HG02642 (cell line): ENCODE results near the gene MYO16.

Experiments
- ATAC-seq: cut with Tn5 transposase; IDR thresholded peaks from one replicate; pipeline ENCODE4 v1.9.1; 2021; ENCODE audit warnings: mild to moderate bottlenecking; ENCODE audit not compliant: unreplicated experiment, poor library complexity

The MYO16 gene

DNA sequence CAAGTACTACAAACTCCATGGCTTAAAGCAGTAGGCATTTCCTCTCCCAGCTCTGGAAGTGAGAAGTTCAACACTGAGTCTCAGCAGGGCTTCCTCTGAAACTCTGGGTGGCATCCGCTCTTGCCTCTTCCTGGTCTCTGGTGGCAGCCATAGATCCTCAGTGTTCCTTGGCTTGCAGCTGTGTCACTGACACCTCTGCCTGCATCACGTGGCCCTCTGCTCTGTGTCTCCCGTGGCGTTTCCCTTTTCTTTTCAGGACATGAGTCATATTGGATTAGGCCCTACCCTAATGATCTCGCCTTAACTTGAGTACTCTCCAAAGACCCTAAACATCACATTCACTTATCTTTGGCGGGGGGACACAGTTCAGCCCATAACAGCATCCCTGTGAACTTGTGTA lies 466.7 kb downstream of the MYO16 start:
- ATAC-seq = no peak

DNA sequence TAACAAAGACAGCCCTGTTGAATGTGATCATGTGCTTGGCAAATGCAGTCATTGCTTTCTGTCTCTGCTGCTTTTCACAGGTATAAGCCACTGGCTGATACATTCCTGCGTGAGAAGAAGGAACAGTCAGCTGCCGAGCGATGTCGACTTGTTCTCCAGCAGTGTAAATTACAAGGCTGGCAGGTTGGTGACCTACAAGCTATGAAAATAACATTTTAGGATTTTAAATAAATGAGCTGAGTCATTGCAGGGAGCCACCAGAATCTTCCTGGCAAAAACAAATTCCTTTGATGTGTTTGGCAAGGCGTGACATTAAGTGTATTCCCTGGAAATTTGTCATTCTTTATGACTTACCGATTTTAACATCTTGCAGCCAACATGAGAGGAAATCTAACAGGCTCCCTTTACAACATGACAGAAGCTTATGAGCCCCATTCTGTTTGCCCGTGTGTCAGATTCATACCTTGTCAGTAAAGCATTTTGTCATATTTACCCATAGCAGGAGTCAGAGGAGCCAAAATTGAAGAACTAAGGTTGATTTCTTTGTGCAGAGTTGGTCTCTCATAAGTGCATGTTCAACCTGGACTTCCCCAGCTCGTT lies 471.4 kb downstream of the MYO16 start:
- ATAC-seq = no peak

DNA sequence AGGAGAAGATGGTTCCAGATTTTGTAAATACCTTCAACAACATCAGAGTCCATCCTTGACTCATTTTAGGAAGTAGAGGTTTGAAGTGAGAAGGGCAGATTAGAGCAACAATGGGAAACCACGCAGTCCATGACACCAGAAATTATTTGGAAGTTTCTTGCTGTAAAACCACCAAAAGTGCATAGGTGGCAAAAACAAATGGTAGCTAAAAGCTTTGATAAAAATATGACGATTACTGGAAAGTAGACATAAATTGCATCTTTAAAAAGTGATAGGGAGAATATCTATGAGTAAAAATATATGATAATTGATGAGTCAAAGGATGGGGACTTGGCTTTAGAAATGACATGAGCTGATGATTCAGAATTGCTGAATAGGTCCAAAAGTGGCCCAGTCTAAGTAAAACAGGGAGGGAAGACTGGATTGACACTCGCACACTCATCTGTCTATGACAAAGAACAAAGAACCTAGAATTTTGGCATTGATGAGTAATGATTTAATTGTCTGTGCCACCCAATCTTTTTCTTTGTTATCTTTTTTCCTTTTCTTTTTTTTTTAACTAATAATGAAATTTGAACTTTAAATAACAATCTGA lies 472.2 kb downstream of the MYO16 start:
- ATAC-seq = no peak

DNA sequence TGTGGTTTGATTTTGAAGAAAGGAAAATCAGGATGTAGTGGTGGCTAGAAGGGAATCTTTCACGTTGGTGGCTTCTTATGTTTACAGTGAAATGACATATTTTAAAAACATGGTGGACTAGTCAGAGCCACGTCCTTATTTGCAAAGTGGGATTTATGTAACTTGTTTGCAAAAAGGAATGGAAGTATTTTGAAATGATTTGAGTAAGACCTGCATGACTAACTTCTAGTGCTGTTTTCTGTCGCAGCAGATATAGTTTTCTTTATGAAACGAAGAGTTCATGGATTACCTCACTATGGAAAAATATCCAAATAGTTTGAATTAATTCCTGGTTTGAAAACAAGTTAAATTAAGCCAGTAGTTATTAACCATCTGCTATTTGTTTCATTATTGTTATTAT lies 476.5 kb downstream of the MYO16 start:
- ATAC-seq = no peak

DNA sequence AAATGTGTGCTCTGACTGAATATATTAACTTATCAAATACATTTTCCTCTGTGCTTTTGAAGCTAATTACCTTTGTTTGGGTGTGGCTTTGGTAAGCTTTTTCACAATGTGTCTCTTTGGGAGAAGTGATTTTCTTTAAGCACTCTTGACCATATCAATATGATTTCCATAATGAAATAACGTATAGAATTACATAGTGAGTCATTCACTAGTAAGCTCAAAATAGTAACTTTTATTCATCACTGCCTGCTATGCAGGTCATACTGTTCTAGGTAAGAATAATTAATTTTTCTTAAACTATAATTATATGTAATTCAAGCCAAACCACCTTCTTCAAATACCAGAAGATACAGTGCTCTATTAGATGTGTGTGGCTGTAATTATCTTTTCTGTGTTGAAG lies 480.7 kb downstream of the MYO16 start:
- no peak for ATAC-seq

DNA sequence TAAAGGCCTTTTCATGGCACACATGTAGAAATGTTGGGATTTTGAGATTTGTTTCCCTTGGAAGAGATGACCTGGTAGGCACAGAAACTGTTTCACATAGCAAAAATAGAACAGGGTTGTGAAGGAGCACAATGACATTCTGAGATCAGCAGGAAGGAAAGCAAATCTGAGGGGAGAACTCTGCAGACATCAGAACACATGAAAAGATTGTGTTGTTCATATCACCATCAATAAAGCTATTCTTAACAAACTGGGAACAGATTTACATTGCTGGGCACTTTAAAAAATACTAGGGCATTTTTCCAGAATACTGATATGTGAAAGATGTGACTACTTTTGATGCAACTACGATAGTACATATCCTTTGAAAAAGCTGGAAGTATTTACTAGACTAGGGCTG lies 481.7 kb downstream of the MYO16 start:
- ATAC-seq = no peak

DNA sequence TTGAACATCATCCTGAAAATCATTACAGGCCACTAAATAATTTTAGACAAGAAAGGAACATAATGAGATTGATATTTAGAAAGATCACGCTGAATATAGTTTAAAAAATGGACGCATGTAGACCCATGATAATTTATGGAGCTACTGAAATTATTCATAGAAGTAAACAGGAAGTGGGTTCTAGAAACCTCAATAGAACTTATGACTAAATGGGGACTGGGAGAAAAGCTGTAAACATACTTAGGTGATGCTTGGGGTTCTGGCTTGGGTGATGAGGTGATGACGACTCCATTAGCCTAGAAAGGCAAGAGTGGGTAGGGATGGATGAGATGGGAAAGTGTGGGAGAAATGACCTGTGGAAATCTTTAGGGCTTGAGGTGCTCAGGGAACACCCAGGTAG lies 484.0 kb downstream of the MYO16 start:
- peak; percentile 72 for ATAC-seq

DNA sequence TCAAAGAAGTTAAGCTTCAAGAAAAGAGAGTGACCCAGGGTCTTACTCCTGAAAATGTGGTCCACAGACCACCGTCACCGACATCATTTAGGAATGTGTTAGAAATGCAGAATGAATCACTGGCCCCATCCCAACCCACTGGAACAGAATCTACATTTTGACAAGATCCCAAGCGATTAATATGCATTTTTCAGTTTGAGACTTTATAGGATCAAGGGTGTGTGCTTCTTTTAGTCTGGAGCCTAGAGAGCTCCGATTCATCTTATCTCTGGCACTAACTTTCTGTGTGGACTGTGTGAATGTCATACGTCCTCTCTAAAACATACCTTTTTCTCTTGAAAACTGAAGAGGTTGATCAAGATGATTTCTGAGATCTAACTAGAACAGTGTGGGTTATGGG lies 484.8 kb downstream of the MYO16 start:
- no peak for ATAC-seq

DNA sequence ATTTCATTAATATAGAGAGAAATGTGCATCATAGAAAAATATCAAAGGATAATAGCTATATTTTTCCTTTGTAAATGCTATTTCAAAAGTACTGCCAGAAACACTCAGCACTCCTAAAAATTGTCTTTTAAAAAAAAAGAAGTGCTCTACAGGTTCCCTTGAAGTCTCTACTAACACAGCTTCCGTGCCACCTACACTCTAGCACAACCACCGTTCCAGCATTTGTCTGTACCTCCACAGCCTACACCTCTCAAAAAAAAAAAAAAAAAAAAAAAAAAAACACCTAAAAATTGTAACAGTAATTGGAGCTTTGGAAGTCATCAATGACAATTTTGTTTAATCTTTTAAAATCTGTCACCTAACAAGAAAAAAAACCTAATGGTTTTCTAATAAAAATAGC lies 485.6 kb downstream of the MYO16 start:
- no peak for ATAC-seq

DNA sequence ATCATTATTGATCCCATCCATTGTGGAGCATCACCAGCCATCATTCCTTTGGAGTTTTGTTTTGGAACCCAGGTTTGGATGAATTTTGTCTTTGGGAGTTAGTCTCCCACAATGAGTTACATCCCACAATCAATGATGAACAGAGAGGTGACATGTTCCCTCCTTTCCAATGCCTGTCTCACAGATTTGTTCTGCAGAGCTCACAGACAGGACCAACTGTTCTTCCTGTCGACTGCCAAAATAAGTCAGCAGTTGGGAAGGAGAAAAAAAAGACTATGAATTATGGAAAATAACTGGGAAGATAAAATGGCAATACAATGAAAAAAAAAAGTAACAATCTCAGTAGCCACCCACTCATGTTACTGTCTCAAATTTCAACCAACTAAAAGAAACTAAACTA lies 489.1 kb downstream of the MYO16 start:
- no peak for ATAC-seq

DNA sequence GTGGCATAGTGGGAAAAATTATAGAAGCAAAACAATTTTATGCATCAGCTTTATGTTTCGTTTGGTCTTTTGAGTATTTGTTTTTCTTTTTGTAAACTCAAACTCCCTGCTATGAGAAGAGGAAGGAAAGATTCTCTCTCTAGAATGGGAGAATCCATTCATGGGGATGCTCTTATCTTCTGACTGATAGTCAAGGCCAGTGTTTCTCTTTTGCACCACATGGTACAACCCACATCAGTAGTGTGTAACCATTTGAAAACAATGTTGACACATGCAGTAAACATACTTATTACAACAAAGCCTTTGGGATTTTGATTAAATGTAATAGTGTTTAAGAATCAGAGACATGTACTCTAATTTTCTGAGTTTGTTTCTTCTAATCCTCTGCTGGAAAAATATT lies 490.5 kb downstream of the MYO16 start:
- no peak for ATAC-seq

DNA sequence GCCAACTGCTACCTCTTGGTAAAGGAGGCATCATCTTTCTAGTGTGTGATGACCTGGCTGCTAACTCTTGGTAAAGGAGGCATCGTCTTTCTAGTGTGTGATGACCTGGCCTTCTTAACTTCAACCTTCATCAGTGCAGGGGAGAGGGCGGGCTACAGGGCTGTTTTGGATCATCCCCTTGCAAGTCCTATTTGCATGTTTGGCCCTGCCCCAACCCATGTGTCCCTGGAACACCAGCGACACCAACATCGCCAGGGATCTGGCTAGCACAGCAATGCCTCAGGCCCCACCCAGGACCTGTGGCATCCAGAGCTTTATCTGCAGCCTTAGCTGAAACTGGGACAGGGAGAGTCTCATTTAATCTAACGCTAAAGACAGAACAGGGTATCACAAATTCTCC lies 492.4 kb downstream of the MYO16 start:
- ATAC-seq = no peak

DNA sequence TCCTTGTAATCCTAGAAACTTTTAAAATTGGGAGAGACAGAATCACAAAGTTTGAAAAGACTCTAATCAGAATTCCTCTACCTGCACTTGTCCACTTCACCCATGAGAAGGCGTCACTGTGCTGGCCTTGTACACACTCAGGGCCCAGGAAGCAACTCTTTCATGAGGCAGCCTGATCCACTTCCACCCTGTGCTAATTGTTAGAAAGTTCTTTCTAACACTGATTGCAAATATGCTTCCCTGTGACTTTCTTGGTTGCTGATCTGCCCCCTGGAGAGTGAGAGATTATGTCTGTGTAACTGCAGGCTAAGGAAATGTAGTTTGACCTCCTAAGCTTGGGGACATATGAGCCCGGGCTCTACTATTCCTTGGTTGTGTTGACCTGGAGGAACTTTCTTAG lies 494.6 kb downstream of the MYO16 start:
- no peak for ATAC-seq

DNA sequence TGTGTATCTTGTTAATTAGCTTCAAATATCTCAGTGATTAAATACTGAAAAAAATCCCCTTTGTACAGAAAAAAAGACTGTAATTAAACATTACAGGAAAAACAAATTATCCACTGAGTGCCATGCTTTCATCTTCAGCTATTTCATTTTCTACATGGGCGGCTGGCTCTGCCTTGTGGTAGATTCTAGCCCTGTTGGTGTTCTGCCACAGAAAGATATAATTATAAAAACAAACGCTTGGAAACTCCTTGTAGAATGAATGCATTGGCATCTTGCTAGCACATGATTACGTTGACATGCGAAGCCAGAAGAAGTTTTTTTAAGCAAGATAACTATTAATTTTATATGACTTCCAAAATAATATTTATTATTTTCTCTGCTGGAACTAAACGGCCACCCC lies 496.8 kb downstream of the MYO16 start:
- ATAC-seq = no peak

DNA sequence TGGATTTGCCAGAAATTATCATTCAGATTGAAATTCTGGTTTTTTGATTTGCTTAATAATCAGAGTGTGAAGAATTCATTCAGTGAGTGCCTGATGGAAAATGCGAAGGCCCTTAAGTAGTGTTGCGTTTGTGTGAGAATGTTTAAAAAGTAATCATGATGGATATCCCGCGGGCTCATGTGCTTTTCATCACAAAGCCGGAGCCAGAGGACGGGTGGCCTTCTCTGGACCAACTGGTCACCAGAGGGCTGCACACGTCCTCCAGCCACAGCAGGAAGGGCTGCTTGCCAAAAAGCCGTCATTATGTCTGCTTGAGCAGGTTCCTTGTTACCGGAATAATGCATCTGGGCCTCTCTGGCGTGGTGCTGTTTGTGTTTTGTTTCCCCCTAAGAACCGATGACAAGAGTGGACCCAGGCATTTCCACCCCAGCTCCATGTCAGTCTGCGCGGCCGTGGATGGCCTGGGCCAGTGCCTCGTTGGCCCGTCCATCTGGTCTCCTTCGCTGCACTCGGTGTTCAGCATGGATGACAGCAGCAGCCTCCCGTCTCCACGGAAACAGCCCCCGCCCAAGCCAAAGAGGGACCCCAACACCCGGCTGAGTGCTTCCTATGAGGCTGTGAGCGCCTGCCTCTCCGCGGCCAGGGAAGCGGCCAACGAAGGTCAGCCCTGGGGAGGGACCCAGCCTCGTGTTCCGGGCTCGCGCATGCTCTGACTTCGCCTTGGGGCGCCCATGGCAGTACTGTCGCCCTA lies 497.7 kb downstream of the MYO16 start:
- no peak for ATAC-seq

DNA sequence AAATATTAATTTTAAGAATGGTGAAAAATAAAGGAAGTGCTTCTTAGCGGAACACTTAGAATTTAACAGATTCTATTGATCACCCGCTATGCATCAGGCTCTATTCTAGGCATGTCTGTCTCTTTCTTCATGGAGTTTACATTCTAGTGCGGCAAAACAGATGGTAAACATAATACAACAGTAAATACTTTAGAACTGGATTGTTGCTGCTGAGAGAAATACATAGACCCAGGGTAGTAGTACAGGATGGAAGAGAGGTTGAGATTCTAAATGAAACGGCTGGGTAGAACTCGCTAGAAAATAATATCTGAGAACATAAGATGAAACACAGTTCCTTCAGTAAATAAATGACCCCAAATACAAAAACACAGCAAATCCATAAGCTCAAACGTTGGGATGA lies 498.7 kb downstream of the MYO16 start:
- ATAC-seq = no peak

DNA sequence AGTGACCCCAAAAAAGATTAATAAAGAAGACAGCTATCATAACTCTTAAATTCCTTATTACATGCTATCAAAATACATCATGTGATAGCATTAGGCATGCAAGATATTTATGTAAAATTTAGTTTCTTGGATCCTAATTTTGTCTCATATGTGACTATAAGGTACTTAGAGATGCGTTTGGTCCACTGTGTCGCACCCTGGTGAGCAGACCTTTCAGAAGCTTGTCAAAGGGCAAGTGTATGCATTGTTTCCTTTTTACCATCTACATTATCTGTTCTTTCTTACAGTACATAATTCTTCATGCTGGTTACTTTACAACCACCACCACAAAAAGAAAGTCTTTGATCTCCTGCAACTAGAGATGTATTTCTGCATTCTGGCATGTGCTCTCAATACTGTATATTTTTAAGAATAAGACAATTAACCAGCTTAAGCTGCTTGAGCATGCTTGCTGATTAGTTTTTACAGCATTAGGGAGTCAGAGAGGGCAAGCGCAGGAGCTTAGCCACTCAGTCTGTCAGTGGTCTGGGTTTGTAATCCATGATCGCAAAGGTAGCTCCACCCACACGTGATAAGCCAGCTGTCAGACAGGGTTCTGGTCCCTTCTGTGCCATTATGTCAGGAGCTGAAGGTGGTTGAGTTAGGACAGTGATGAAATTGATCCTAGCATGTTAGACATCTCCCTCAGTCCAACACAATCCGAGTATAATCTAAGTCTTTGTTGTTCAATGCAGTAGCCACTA lies 500.9 kb downstream of the MYO16 start:
- ATAC-seq = no peak

DNA sequence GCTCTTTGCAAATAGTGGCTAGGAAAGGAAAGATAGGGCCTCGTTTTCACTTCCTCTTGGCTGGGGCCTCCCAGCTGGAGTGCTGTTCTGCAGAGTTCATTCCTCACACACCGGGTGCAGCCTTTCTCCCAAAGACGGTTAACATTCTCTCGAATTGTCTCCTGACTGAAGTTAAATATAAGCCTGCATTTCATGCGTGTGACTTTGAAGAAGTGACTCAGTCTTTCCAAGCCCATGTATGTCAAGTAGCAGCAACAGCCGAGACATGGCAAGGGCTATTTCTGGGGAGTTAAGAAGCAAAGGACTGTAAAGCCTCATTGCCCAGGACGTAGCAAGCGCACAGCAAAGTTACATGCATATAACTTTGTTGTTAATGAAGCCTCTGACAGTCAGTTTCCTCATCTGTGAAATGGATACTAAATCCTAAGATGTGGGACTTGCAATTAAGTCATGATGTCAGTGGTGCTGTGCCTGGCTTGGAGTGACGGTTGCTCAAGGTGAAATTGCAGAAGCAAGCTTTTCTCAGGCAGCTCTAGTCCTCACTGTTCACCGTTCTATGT lies 502.4 kb downstream of the MYO16 start:
- peak; percentile 92 for ATAC-seq

DNA sequence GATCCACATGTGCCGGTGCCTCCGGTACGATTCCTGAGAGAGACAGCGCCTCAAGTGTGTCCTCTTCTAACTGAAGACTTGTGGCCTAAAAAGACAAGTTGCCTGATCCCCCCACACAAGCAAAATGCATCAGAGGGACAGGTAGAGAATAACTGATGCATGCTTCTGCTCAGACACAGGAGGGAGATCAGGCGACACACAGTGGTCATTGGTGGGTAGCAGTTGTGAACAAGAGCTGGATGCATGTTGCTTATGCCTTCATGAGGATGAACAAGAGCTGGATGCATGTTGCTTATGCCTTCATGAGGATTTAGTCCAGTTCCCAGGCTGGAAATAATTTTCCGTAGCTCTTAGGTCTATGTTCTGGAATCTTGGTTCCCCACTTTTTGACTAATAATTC lies 505.6 kb downstream of the MYO16 start:
- ATAC-seq = no peak

DNA sequence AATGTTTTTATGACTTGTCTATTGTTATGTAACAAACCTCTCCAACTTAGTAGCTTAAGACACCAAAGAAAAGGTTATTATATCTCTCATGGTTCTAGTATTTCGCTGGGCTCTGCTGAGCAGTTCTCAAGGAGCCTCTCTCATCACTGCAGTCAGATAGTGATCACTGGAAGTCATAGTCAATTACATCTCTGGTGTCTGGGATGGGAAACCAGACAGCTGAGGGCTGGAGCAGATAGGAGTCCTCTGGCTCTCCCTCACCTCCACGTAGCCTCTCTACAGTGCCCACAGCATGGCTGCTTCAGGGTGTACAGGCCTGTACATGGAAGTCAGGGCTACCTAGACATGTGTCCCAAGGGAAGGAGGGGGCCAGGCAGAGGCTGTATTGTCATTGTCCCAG lies 507.5 kb downstream of the MYO16 start:
- ATAC-seq = no peak

DNA sequence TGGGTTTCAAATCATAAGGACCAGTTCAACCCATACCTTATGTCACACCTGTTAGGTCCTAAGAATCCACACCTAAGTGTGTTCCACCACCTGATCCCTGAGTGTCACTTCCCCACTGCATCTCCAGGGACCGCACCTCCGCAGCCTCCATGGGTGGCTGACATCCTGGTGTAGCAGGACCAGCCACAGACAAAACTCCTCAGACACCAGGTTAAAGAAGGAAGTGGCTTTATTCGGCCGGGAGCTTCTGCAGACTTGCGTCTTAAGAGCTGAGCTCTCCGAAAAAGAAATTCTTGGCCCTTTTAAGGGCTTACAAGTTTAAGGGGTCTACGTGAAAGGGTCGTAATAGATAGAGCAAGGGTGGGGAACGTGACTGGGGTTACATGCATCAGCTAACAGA lies 509.9 kb downstream of the MYO16 start:
- ATAC-seq = no peak
